Osteoblast (primary cell): ENCODE data around the gene SGCD. TPM values are rescaled to one million over a fixed set of nuclear protein-coding genes. Genes with fewer than 3 reads are reported as not detected.

Source experiments
- DNase-seq: peaks from one replicate; pipeline ENCODE4 v3.0.0; 2011; ENCODE audit warnings: low spot score, mixed read lengths; ENCODE audit not compliant: insufficient read length; ENCODE audit errors: missing footprints
- H2AFZ ChIP-seq: 2 replicates; pipeline ENCODE4 v1.6.0; 2011; ENCODE audit warnings: mild to moderate bottlenecking, low read length
- H3K27ac ChIP-seq: 2 replicates; pipeline ENCODE4 v1.5.1; 2011; ENCODE audit warnings: mild to moderate bottlenecking, low read depth, low read length, moderate library complexity
- H3K27me3 ChIP-seq: 2 replicates; pipeline ENCODE4 v1.6.0; 2012; ENCODE audit warnings: mild to moderate bottlenecking, control low read depth, inconsistent platforms, low read length, moderate library complexity; ENCODE audit not compliant: insufficient read depth
- H3K36me3 ChIP-seq: 2 replicates; pipeline ENCODE4 v1.5.1; 2011; ENCODE audit warnings: mild to moderate bottlenecking, low read length, control low read depth, moderate library complexity; ENCODE audit not compliant: insufficient read depth
- H3K4me1 ChIP-seq: 2 replicates; pipeline ENCODE4 v1.5.1; 2011; ENCODE audit warnings: mild to moderate bottlenecking, low read length, control low read depth, moderate library complexity; ENCODE audit not compliant: insufficient read depth
- H3K4me2 ChIP-seq: 2 replicates; pipeline ENCODE4 v1.6.0; 2011; ENCODE audit warnings: mild to moderate bottlenecking, low read length; ENCODE audit not compliant: insufficient read depth
- H3K4me3 ChIP-seq: fragments of 200-600 bp; sonication (generic); 3 replicates; pipeline ENCODE4 v1.5.1; 2012; ENCODE audit warnings: mild to moderate bottlenecking, low read length, inconsistent platforms; ENCODE audit not compliant: insufficient read depth
- H3K79me2 ChIP-seq: 2 replicates; pipeline ENCODE4 v1.6.0; 2012; ENCODE audit warnings: mild to moderate bottlenecking, low read length, control low read depth, inconsistent platforms; ENCODE audit not compliant: insufficient read depth
- H3K9me3 ChIP-seq: 2 replicates; pipeline ENCODE4 v1.5.1; 2011; ENCODE audit warnings: low read depth, low read length, control low read depth
- H4K20me1 ChIP-seq: 2 replicates; pipeline ENCODE4 v1.6.0; 2012; ENCODE audit warnings: mild to moderate bottlenecking, low read length, control low read depth; ENCODE audit not compliant: insufficient read depth
- CTCF ChIP-seq: IDR thresholded peaks from 2 replicates; pipeline ENCODE4 v1.5.1; 2011; ENCODE audit warnings: mild to moderate bottlenecking, low read depth, low read length, moderate library complexity; ENCODE audit errors: extremely low read depth
- total RNA-seq: library from RNA; depleted of rRNA; stranded (reverse); fragments of >200 nt; gene quantifications from 2 replicates; pipeline ENCODE4 v1.2.3, GENCODE V29; 2012

Gene SGCD
- total RNA-seq, 1 donor, result 27.1 TPM

- Histone ChIP-seq H3K4me3 (no peak overlapping the region), H4K20me1 (no peaks in the 10 kb centered on the region), H2AFZ (no peak overlapping the region), H3K27ac (no peak overlapping the region), H3K9me3 (no peaks in the 10 kb centered on the region), H3K4me2 (no peak overlapping the region), H3K27me3 (no peaks in the 10 kb centered on the region), H3K79me2 (no peaks in the 10 kb centered on the region), H3K4me1 (no peaks in the 10 kb centered on the region), H3K36me3 (no peaks in the 10 kb centered on the region)
- no peak for DNase-seq
- no peak for TF ChIP-seq CTCF
These were observed 414.6 kb downstream of the SGCD start for GRCh38 chr5:156741516-156741915.

- H3K36me3 ChIP-seq, result no peaks in the 10 kb centered on the region
- no peak for DNase-seq
- H3K79me2 ChIP-seq, result no peaks in the 10 kb centered on the region
- no peaks in the 10 kb centered on the region for H3K9me3 ChIP-seq
- H3K27me3 ChIP-seq, result no peaks in the 10 kb centered on the region
- no peak overlapping the region for H3K4me3 ChIP-seq
- no peak for TF ChIP-seq CTCF
- no peaks in the 10 kb centered on the region for H3K4me1 ChIP-seq
- H3K4me2 ChIP-seq, result no peak overlapping the region
- no peaks in the 10 kb centered on the region for H4K20me1 ChIP-seq
- H2AFZ ChIP-seq, result no peak overlapping the region
- H3K27ac ChIP-seq, result no peak overlapping the region
These were observed 426.9 kb downstream of the SGCD start for GRCh38 chr5:156753846-156754245.

- H3K4me3 ChIP-seq, result no peak overlapping the region
- H3K9me3 ChIP-seq, result no peaks in the 10 kb centered on the region
- H3K4me1 ChIP-seq, result no peaks in the 10 kb centered on the region
- no peak overlapping the region for H2AFZ ChIP-seq
- H3K27me3 ChIP-seq, result no peaks in the 10 kb centered on the region
- DNase-seq, result no peak
- no peak overlapping the region for H3K27ac ChIP-seq
- no peaks in the 10 kb centered on the region for H4K20me1 ChIP-seq
- no peak overlapping the region for H3K4me2 ChIP-seq
- no peaks in the 10 kb centered on the region for H3K79me2 ChIP-seq
- no peak for TF ChIP-seq CTCF
- no peaks in the 10 kb centered on the region for H3K36me3 ChIP-seq
These were observed 428.6 kb downstream of the SGCD start for GRCh38 chr5:156755421-156756087.

- Histone ChIP-seq H3K36me3 (no peaks in the 10 kb centered on the region), H3K4me1 (no peaks in the 10 kb centered on the region), H3K27me3 (no peaks in the 10 kb centered on the region), H4K20me1 (no peaks in the 10 kb centered on the region), H3K27ac (no peak overlapping the region), H3K79me2 (no peaks in the 10 kb centered on the region), H3K9me3 (no peaks in the 10 kb centered on the region), H3K4me3 (no peak overlapping the region), H3K4me2 (no peak overlapping the region), H2AFZ (no peak overlapping the region)
- TF ChIP-seq CTCF, result no peak
- DNase-seq, result no peak
These were observed 431.2 kb downstream of the SGCD start for GRCh38 chr5:156758011-156758791.
